8988T (cell line): ENCODE results near the gene PPP1R12B.

Experiments used
- DNase-seq: peaks from one replicate; pipeline ENCODE4 v3.0.0; 2011

PPP1R12B gene

DNA sequence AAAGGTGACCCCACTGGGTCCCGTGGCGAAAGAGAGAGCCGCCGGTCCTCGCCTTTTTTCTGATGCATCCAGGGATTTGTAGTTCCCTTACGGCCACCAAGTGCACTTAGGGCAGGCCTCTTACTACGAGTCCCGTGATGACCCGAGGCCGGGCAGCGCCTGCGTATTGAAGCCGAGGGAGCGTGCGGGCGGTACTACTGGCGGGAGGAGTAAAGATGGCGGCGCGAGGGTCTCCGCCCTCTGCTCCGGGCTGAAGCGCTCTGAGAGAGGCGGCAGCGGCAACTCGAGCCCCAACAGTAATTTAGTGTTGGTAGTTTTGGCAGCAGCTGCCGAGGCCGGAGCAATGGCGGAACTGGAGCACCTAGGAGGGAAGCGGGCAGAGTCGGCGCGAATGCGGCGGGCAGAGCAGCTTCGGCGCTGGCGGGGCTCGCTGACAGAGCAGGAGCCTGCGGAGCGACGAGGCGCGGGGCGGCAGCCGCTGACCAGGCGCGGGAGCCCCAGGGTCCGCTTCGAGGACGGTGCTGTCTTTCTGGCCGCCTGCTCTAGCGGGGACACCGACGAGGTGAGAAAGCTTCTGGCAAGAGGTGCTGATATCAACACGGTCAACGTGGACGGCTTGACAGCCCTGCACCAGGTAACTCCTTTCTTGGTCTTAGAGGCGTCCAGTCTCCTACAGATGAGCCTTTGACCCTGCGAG, at the start of gene PPP1R12B:
Gene PPP1R12B (plus strand): TSS at position 191 of the 697 bp plus-strand sequence. CDS start 153 bp downstream, at position 344.
- peak; percentile 50 for DNase-seq

DNA sequence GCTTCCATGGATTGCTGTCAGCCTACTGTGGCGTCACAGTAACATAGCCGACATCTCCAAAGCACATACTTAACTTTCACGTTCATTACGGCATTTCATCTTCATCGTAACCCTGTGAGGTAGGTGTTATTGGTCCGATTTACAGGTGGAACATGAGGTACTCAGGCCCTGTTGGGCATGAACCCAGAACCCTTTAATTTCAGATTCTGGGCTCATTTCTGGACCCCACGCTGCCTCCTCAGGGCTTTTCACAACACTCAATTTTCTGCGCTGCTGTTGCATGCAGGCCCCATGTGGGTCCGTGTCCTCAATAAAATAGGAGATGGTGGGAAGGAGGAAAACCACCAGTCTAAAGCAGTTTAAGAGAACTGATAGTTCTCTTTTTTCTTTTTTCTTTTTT, 46.3 kb upstream of the PPP1R12B start:
- DNase-seq, result no peak

DNA sequence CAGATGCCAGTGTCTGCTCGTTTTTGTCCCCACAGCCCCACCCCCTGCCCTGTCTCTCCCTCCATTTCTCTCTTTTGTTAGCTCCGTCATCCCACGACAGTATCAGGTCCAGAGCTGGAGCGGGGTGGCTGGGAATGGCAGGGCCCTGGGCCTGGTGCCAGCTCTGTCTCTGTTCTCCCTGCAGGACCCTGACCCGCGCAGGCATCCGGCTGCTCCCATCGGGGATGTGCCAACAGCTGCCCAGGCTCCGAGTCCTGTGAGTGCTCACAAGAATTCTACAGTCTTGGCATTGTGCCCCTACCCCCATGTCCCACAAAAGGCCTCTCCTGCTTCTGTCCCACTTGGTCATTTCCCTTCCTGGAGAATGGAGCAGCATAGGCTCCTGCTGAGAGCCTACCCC, 44.1 kb upstream of the PPP1R12B start:
- DNase-seq, result no peak

DNA sequence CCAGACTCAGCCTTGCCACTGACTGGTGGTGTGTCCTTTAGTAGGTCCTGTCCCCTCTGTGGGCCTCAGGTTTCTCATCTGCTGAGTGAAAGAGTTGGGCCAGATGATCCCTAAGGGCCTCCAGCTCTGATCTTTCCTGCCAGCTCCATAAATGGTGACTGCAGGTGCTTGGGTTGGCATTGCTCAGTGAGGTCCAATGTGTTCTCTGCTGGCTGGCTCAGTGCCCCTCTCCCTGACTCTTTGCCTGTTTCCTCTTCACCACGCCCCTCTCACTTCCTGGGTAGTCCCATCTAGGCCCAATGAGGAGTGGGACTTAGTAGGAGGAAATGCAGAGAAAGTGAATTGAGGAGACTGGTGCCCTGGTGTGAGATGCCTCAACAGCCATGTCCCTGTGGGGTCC, 43.3 kb upstream of the PPP1R12B start:
- DNase-seq, result no peak

DNA sequence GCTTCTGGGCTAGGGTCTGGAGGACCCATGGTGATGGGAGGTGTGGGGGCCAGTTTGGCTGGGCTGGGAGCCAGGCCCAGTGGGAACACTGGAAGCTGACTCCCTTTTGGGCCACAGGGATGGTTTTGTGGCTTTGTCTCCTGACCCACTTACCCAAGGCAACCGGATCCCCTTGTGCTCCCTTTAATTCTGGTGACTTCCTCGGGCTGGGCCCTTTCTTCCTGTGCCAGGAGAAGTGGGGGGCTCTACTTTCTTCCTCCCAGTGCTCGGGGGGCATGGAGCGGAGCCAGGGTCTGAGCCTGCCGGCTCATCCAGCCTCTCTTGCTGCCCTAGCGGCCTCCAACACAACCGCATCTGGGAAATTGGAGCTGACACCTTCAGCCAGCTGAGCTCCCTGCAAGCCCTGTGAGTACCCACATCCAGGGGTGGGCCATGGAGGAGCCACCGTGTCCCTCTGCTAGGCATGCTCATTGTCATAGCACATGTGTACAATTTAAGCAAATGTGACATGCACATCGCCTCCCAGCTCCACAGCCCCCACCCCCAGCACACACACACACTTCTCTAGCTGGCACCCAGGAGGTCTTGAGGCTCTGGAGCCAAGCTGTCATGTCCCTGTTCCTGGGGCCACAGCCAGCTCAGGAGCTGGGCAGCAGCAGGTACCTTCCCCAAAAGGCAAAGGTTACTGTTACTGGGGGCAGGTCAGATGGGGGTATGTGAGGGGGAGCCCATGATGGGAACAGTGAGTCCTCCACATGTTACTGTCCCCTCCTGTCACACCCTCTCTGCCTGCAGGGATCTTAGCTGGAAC, 41.8 kb upstream of the PPP1R12B start:
- no peak for DNase-seq

- DNase-seq, result no peak
Observed at GRCh38 chr1:202310071-202310725, 38.3 kb upstream of the PPP1R12B start.

- no peak for DNase-seq
Observed at GRCh38 chr1:202310746-202311145, 37.8 kb upstream of the PPP1R12B start.

DNA sequence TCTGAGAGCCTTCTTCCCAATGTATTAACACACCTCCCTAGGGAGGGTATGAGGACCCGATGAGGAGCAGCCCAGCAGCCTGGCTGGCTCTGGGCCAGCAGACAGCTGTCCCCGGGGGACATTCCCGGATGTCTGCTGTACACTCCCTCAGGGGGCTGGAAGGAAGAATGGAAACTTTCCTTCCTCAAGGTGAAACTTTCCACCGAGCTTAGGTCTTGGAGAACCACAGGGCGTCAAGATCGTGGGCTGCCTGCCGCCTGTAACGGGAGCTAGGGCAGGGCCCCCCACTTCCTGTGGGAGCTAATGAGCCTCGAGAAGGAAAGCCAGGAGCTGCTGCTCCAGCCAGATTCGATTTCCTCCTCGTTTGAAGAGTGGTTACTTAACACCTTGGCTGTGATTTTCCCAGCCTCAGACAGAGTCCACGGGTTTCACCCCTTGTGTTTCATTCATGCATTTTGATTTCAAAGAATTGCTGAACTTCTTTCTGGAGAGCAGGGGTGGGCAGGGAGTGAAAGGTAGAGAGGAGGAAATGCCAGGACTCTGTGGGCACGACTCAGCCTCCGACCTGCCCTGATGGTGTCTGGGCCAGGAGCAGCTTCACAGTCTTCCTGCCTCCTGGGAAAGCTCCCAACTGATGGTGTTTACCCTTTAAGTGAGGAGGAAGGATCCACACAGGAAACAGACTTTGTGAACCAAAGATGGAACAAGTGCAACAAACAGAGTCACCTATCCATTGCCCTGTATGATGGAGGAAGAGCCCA, 36.4 kb upstream of the PPP1R12B start:
- DNase-seq, result no peak

DNA sequence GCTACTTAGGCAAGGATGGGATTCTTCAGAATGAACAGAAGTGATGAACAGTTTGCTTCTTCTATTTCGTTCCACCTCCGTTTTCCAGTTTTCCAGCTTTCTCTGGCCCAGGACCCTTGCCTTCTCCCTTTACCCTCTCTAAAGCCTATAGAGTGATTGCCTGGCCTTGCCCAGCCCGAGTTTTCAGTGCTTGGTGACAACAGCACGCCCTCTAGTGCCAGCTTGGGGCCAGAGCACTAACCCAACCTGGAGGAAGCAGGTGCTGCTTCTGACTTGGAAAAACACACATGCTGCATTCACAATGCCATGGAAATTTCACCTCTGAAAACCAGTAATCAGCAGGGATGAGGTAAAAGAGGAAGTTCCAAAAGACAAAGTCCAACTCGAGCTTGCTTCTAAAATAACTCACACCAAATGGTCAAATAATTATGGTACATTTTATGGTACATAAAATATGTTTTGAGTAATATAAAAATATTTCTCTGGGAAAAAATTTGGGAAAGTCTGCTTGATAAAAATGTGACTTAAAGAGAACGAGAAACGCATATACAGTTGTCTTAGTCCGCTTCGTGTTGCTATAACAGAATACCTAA, 32.8 kb upstream of the PPP1R12B start:
- peak; percentile 68 for DNase-seq

DNA sequence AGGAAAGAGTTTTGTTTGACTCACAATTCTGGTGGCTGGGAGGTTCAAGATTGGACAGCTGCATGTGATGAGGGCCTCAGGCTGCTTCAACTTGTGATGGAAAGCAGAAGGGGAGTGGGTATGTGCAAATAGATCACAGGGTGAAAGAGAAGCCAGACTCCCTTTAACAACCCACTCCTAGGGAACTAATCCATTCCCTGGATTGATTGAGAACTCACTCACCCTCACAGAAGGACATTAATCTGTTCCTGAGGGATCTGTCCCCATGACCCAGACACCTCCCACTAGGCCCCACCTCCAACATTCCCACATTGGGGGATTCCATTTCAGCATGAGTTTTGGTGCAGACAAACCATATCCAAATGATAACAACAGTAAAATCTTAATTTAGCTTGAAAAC, 32.3 kb upstream of the PPP1R12B start:
- no peak for DNase-seq

DNA sequence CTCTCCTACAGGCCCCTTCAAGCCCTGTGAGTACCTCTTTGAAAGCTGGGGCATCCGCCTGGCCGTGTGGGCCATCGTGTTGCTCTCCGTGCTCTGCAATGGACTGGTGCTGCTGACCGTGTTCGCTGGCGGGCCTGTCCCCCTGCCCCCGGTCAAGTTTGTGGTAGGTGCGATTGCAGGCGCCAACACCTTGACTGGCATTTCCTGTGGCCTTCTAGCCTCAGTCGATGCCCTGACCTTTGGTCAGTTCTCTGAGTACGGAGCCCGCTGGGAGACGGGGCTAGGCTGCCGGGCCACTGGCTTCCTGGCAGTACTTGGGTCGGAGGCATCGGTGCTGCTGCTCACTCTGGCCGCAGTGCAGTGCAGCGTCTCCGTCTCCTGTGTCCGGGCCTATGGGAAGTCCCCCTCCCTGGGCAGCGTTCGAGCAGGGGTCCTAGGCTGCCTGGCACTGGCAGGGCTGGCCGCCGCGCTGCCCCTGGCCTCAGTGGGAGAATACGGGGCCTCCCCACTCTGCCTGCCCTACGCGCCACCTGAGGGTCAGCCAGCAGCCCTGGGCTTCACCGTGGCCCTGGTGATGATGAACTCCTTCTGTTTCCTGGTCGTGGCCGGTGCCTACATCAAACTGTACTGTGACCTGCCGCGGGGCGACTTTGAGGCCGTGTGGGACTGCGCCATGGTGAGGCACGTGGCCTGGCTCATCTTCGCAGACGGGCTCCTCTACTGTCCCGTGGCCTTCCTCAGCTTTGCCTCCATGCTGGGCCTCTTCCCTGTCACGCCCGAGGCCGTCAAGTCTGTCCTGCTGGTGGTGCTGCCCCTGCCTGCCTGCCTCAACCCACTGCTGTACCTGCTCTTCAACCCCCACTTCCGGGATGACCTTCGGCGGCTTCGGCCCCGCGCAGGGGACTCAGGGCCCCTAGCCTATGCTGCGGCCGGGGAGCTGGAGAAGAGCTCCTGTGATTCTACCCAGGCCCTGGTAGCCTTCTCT, 30.3 kb upstream of the PPP1R12B start:
- DNase-seq, result no peak

DNA sequence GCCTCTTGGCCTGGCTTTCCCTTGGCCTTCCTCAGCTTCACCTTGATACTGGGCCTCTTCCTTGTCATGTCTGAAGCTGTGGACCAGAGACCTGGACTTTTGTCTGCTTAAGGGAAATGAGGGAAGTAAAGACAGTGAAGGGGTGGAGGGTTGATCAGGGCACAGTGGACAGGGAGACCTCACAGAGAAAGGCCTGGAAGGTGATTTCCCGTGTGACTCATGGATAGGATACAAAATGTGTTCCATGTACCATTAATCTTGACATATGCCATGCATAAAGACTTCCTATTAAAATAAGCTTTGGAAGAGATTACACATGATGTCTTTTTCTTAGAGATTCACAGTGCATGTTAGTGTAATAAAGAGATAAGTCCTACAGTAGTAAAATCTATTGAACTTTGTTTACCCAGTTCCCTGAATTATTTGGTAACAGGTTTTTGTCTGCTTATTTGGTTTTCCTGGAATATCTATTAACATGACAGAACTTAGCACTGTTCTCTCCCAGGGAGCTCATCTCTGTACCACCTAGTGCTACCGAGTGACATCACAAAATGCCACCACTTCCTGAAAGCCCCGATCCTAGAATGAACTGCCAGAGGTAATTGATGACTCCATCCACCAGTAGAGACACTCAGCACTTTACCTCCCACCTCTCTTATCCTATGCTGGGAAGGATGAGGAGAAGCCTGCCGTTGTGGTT, 29.0 kb upstream of the PPP1R12B start:
- DNase-seq, result no peak

- no peak for DNase-seq
Observed at GRCh38 chr1:202320081-202320405, 28.5 kb upstream of the PPP1R12B start.

GRCh38 chr1:202323731-202324130, 24.8 kb upstream of the PPP1R12B start:
- no peak for DNase-seq

GRCh38 chr1:202324646-202325045, 23.9 kb upstream of the PPP1R12B start:
- no peak for DNase-seq

DNA sequence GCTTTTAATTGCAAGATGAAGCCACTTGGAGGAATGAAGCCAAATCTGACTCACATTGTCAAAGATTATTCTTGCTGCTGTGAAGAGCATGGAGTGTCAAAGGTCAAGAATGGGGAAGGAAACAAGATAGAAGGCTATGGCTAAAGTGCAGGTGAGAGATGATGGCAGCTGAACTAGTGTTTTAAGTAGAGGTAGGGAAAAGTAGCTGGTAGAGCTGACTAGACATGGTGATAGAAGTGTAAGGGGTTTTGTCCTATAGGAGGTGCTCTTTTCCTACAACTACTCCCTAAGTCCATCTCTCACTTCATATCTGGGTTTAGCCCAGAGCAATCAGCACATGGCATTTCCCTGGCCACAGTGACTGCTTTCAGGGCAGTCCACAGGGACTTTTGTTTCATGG, 18.6 kb upstream of the PPP1R12B start:
- DNase-seq, result no peak

- no peak for DNase-seq
Observed at GRCh38 chr1:202333861-202334260, 14.6 kb upstream of the PPP1R12B start.

DNA sequence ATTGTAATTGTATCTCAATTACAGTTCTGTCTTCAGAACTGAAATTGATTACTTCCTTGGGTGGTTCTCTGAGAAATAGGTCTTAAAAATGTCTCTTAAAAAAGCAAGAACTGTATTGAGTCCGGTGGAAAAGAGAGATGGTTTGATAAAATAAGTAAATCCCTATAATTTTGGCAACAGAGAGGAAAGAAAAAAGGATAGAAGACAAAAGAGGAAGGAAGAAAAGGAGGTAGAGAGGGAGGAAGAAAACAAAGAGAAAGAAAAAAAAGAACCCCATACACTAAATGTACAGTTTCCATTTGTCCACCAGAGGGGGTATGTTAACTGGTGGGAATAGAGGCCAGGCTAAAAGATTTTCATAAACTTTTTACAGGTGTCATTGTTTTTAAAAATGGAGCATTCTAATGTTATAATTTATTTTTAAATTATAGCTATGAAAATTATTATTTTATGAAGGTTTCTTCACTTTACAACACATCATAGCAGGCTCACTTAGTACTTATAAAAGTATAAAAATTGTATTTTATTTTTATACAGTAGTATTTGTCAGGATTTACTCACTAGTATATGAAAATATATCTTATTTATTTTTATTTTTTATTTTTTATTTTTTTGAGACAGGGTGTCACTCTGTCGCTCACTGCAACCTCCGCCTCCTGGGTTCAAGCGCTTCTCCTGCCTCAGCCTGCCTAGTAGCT, 4.7 kb upstream of the PPP1R12B start:
- no peak for DNase-seq

DNA sequence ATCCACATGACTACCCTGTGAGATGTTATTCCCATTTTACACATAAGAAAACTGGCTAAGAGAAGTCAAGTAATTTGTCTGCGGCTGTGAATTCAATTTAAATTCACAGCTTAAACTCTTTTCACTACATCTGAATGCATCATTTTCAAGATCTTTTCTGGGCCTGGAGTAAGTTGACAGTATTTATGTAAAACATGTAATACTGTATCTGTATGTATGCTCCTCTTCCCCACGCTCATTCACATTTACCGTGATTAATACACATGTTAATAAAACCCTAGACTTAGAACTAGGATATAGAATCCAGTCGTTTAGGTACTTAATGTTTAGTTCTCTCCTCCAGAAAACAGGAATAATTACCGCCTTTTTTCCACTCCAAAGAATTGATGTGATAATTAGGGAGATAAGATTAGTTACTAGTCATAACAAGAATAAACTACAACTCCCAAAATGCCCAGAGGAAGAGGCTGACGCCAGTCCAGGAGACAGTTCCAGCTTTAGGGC, 442 bp upstream of the PPP1R12B start:
- no peak for DNase-seq
